Renal cortical epithelial cell (primary cell): Measurements from ENCODE around the gene UBIAD1. TPM values are rescaled to one million over a fixed set of nuclear protein-coding genes. Genes with fewer than 3 reads are reported as not detected.

ENCODE experiments used
- DNase-seq: peaks from one replicate; pipeline ENCODE4 v3.0.0-alpha.2; 2011; ENCODE audit warnings: low read depth
- total RNA-seq: library from RNA; depleted of rRNA; stranded (reverse); fragments of >200 nt; gene quantifications from 2 replicates; pipeline ENCODE4 v1.2.3, GENCODE V29; 2014

Gene UBIAD1
- total RNA-seq, 1 donor from 2014 or later = 8.6 TPM

- DNase-seq = no peak
Observed at GRCh38 chr1:11311816-11312755, 39.1 kb downstream of the UBIAD1 start.

DNA sequence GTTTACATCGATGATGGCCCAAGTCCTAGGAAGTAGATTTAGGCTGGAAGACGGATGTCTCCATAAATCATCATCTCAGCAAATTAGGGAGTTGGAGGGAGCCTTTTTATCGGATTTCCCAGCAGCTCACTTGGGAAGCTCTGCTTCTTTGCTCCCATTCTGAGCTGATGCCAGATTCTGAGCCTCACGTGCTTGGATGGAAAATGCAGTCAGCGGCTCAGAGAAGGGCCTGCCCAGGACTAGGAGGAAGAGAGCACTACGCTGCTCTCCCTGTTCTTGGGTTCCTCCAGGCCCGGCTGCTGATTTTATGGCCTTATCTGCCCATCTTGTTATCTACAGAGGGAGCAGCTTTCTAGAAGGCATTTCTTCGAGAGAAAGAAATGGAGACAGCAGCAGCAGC is 42.0 kb downstream of the UBIAD1 start:
- no peak for DNase-seq

DNA sequence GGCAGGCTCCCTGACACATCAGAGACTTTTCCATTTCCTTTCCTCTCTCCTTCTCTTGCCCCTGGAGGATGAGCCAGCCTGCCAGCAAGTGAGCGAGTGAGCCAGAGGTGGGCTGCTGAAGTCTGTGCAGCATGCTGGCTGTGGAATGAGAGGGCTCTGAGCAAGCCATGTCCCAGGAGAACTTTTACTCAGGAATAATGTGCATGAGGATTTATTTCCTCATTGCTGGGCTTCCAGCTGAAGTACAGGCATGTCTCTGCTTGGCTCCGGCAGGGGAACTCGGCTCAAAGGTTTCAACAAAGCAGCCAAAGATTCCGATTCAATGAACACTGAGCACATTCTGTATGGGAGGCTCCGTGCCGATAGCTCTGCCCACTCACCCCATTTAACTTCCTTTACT is 43.7 kb downstream of the UBIAD1 start:
- no peak for DNase-seq

GRCh38 chr1:11318982-11319381 is 46.0 kb downstream of the UBIAD1 start:
- no peak for DNase-seq

GRCh38 chr1:11320153-11320936 is 47.3 kb downstream of the UBIAD1 start:
- DNase-seq = no peak

DNA sequence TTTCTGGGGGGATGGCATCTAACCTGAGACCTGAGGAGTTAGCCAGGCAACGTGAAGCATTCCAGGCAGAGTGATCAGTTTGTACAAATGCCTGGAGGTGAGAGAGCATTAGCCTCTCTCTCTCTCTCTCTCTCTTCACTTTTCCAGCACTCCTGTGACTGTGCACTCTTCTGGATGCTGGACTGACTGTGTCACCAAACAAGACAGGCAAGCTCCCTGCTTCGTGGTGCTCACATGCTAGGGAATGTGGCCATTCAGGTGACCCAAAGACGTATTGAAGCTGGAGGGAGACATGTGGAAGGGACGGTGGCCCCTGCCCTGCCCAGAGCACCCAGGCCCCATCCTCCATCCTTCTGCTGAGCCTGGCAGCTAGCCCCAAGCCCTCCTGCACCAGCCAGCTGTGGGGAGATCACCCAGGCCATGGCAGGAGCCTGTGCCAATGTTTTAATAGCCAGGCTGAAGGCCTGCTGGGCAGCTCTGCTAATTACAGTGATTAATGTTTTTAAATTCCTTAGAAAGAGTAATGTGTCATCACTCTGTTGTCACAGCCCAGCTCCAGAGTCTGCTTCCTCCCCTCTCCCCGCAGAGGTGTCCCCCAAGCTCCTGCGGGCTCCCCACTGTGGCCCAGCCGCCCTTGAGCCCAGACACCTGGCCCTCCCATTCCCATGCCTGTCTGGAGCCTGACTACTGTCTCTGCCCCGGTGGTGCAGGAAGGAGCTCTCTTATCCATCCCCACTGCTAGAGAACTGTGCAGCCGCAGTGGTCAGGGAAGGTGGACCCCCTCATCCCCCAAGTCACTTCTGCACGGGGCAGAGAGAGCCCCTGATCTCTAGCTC is 48.9 kb downstream of the UBIAD1 start:
- DNase-seq = no peak

GRCh38 chr1:11324567-11325165 is 51.7 kb downstream of the UBIAD1 start:
- no peak for DNase-seq

DNA sequence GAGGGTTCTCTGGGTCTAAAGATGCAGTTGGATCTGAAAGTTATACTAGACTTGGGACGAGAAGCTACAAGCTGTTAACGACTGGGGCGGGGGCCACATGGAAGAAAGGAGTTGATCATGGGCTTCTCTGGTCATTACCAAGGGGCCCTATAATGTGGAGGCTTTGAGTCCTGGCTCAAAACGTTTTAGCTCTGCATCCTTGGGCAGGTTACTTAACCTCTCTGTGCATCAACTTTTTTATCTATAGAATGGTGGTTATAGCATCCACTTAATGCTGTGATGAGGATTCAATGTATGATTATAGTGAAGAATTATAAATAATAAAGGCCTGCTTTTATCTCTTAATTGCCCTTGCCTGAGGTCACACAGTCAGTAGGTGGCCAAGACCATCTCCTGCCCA is 53.1 kb downstream of the UBIAD1 start:
- no peak for DNase-seq

GRCh38 chr1:11328444-11328843 is 55.4 kb downstream of the UBIAD1 start:
- DNase-seq = no peak

DNA sequence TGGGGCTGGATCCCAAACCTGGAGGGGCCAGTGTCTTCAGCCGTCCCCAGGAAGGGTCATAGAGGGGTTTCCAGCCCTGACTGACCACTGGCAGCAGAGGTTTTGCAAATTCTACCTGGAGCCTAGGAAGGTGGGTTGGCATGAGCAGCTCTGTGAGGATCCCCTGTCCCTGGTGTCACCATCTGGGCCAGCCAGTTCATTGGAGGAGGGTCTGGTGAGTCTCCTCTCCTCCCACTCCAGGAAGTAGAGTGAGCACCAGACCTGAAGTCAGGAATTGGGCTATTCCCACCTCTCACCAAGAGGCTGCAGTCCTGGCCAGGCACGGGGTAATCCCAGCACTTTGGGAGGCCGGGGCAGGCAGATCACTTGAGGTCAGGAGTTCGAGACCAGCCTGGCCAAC is 57.4 kb downstream of the UBIAD1 start:
- DNase-seq = no peak

DNA sequence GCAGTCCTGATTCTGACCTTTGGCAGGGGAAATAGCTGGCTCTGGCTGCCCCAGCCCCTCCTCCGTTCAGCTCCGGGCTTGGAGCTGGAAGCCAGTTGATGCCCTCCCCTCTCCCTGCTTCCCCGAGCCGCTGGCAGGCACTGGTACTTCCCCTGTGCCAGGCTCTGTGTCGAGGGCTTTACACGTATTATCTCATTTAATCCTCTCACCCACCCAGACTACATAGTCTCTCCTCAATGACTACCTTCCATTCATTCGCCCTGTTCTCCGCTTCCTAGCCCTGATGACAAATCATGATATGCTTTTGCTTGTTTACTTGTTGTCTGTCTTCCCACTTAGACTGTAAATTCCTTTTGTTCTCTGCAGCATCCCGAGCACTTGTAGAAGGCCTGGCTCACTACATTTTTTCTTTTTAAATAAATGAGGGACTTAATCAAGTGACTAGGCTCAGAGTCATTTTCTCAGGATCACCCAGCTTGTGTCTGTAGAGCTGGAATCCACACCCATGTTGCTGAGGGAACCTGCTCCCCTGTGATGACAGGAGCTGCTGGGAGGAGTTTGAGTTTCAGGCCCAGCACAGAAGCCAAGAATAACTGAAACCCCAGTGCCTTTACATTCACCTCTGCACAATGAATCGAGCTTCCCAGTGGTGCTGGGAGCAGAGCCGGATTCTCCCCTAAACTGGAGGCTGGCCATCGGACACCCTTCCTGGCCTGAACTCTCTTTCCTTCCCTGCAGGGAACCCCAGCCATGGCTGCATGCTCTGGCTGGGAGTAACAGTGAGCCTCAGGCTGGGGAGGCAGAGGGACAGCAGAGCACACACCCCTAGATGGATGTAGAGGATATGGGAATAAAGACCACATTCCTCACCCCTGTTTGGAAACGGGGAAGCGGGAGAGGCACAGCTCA is 58.3 kb downstream of the UBIAD1 start:
- DNase-seq = no peak

DNA sequence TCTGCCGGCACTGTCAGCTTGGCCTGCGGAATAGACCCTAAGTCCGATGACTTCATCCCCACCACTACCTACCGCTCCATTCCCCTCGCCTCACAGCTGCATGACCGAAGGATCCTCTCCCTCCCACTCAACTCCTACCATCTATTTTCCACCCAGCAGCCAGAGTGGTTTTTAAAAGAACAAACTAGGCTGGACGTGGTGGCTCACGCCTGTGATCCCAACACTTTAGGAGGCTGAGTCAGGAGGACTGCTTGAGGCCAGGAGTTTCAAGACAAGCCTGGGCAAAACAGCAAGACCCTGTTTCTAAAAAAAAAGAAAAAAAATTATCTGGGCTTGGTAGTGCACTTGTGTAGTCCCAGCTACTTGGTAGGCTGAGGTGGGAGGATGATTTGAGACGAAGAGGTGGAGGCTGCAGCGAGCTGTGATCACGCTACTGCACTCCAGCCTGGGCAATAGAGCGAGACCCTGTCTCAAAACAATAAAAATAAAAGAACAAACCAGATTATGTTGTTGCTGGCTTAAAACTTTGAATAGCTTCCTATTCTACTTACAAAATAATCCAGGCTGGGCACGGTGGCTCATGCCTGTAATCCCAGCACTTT is 59.0 kb downstream of the UBIAD1 start:
- no peak for DNase-seq

DNA sequence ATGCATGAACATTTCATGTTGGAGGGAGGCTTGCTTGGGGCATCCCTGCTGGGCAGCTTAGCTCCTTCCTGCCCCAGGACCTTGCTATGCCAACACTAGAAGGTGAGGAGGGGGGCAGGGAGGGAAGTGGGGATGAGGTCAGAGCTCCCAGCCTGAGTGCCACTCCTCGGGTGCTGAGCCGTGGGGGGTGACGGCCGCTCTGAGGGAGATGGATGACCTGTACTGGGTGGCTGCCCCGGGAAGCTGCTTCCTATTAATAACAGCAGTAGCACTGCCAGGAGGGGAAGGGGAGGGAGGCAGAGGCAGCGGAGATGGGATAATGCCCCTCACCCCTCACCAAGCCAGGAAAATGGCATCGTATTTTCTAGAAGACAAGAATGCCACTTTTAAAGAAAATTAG is 60.6 kb downstream of the UBIAD1 start:
- DNase-seq = no peak

- no peak for DNase-seq
Observed at GRCh38 chr1:11334261-11334804, 61.3 kb downstream of the UBIAD1 start.

DNA sequence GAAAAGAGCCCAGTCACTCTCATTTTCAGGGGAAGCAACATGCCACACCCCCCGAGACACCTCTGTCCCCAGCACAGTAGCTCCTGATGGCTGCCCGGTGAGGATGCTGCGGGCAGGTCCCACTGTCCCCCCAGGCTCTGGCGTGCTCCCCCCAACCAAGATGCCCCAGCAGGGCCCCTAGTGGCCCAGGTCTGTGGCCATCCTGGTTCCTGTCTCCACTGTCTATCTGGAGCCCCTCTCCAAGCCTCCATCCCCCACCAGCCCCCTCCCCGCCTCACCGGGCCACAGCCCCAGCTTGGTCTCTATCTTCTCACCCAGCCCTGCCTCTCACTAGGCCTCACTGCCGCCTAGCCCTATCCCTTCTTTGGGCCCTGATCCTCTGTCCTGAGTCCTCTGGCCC is 61.8 kb downstream of the UBIAD1 start:
- DNase-seq = no peak

DNA sequence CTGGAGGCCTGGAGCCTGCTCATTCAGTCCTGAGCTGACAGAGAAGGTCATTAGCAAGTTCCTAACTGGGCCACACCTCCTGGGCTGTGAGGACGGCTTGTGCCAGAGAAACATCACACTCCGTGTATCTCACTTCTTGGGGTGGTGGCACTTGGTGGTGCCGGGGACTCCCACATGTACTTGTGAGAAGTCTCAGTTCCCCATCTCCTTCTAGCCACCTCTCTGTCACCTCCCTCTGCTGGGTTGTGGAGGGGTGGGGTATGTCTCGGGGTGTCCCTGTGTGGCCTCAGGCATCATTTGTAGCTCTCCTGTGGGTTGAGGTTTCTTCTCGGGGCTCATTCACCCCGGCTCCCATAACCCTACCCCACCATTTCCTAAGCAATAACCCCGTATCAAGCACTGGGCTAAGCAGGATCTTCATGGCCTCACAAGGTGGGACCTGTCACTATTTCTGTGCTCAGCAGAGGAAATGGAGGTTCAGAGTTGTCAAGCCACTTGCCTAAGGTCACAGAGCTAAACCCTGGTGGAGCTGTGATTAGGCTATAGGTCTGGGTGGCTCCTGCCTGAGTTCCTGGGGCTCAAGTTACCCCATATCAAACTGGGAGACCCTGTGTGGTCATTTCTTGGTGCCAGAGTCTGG is 62.5 kb downstream of the UBIAD1 start:
- DNase-seq = no peak

- DNase-seq = peak; percentile 6
Observed at GRCh38 chr1:11337580-11338073, 64.6 kb downstream of the UBIAD1 start.
